ENCODE data around the gene ASAH2.

GRCh38 chr10:50242777-50243176 is 8.5 kb downstream of the ASAH2 start:
- TF ChIP-seq REST (IDR thresholded peaks at IDR 0.05), result no peak
- no peak for TF ChIP-seq CTCF (IDR thresholded peaks at IDR 0.05; ENCODE audit: low read depth, low read length, missing input control)
- TF ChIP-seq TAF1 (conservative IDR thresholded peaks at IDR 0.05), result no peak
- no peak for TF ChIP-seq MAX (IDR thresholded peaks at IDR 0.05)
- TF ChIP-seq JUND (IDR thresholded peaks at IDR 0.05), result no peak
- TF ChIP-seq ZBTB33 (IDR thresholded peaks at IDR 0.05), result no peak
- no peak for TF ChIP-seq RAD21 (IDR thresholded peaks at IDR 0.05)
- no peak for TF ChIP-seq GABPA (IDR thresholded peaks at IDR 0.05 in 1 of 2, conservative IDR thresholded peaks at IDR 0.05 in 1 of 2)
- no peak for TF ChIP-seq YY1 (IDR thresholded peaks at IDR 0.05)
- TF ChIP-seq RXRA (IDR thresholded peaks at IDR 0.05), result no peak
